ENCODE results near the gene RASGRP4.

- TF ChIP-seq POLR2A (IDR thresholded peaks at IDR 0.05) (no peak), CTCF (IDR thresholded peaks at IDR 0.05 in 8 of 11, conservative IDR thresholded peaks at IDR 0.05 in 3 of 11) (no peak), POLR2AphosphoS5 (IDR thresholded peaks at IDR 0.05) (no peak)
Measured at GRCh38 chr19:38475176-38475575, 49.2 kb upstream of the RASGRP4 start.
